GM12865 (cell line): ENCODE measurements around the gene TXNDC8.

Experiments used
- DNase-seq: peaks from one replicate; pipeline ENCODE4 v3.0.0; 2010; ENCODE audit warnings: low read depth
- H3K4me3 ChIP-seq: 2 replicates; pipeline ENCODE4 v1.5.1; 2011; ENCODE audit warnings: mild to moderate bottlenecking, low read depth, low read length, control low read depth
- CTCF ChIP-seq: IDR thresholded peaks from 2 replicates; pipeline ENCODE4 v1.5.1; 2011; ENCODE audit warnings: low read length, control low read depth, low read depth, inconsistent platforms; ENCODE audit not compliant: insufficient read depth; ENCODE audit errors: missing control alignments

Gene TXNDC8

GRCh38 chr9:110298043-110298605 lies 39.5 kb downstream of the TXNDC8 start:
- TF ChIP-seq CTCF = no peak
- DNase-seq = no peak
- H3K4me3 ChIP-seq = no peak overlapping the region

GRCh38 chr9:110293248-110293647 lies 44.4 kb downstream of the TXNDC8 start:
- no peak for TF ChIP-seq CTCF
- no peak overlapping the region for H3K4me3 ChIP-seq

GRCh38 chr9:110291921-110292557 lies 45.6 kb downstream of the TXNDC8 start:
- TF ChIP-seq CTCF = no peak
- no peak for DNase-seq
- H3K4me3 ChIP-seq = no peak overlapping the region

More at GRCh38 chr9:110293248-110293647, 44.4 kb downstream of the TXNDC8 start:
- no peak for DNase-seq

- H3K4me3 ChIP-seq = no peak overlapping the region
- TF ChIP-seq CTCF = no peak
- DNase-seq = no peak
Measured at GRCh38 chr9:110290001-110290400, 47.7 kb downstream of the TXNDC8 start.

- DNase-seq = no peak
- H3K4me3 ChIP-seq = no peak overlapping the region
- no peak for TF ChIP-seq CTCF
Measured at GRCh38 chr9:110288503-110288902, 49.2 kb downstream of the TXNDC8 start.

- DNase-seq = no peak
- no peak for TF ChIP-seq CTCF
Measured at GRCh38 chr9:110287289-110287680, 50.4 kb downstream of the TXNDC8 start.

GRCh38 chr9:110284211-110284844 lies 53.3 kb downstream of the TXNDC8 start:
- TF ChIP-seq CTCF = no peak

More at GRCh38 chr9:110287289-110287680, 50.4 kb downstream of the TXNDC8 start:
- no peak overlapping the region for H3K4me3 ChIP-seq

More at GRCh38 chr9:110284211-110284844, 53.3 kb downstream of the TXNDC8 start:
- no peak overlapping the region for H3K4me3 ChIP-seq
- peak; percentile 9 for DNase-seq
